NCI-H446 (cell line): ENCODE measurements around the gene ZNF778.
"Not testable (repeated sequence)": the region's sequence is repeated elsewhere in the genome, so short reads cannot be mapped to it uniquely, and the experiment has no call there.

Source experiments
- DNase-seq, 2 experiments: peaks; one replicate each; lab custom pipeline; 2025; lab: John Stamatoyannopoulos, UW

Gene ZNF778

GRCh38 chr16:89217138-89217387 is 440 bp upstream of the ZNF778 start:
- DNase-seq, result no peak

- DNase-seq, result no peak
Observed at GRCh38 chr16:89219365-89219764, 1.9 kb downstream of the ZNF778 start.

GRCh38 chr16:89221604-89222003 is 4.1 kb downstream of the ZNF778 start:
- no peak for DNase-seq

GRCh38 chr16:89222931-89223330 is 5.4 kb downstream of the ZNF778 start:
- DNase-seq, result no peak

- DNase-seq, result no peak
Observed at GRCh38 chr16:89224665-89225064, 7.2 kb downstream of the ZNF778 start.

GRCh38 chr16:89230255-89230654 is 12.8 kb downstream of the ZNF778 start:
- no peak for DNase-seq

- no peak for DNase-seq
Observed at GRCh38 chr16:89232107-89232506, 14.6 kb downstream of the ZNF778 start.

GRCh38 chr16:89233678-89234490 is 16.4 kb downstream of the ZNF778 start:
- no peak for DNase-seq

- DNase-seq, result no peak
Observed at GRCh38 chr16:89237733-89238132, 20.2 kb downstream of the ZNF778 start.

GRCh38 chr16:89241187-89242007 is 23.9 kb downstream of the ZNF778 start:
- DNase-seq, result peak in 1 of 2 experiments; percentile 42

GRCh38 chr16:89242795-89243200 is 25.3 kb downstream of the ZNF778 start:
- no peak for DNase-seq

- DNase-seq, result no peak
Observed at GRCh38 chr16:89243664-89244063, 26.2 kb downstream of the ZNF778 start.

GRCh38 chr16:89244264-89244663 is 26.8 kb downstream of the ZNF778 start:
- not testable (repeated sequence) for DNase-seq

GRCh38 chr16:89244754-89245153 is 27.3 kb downstream of the ZNF778 start:
- DNase-seq, result no peak

- no peak for DNase-seq
Observed at GRCh38 chr16:89246383-89246902, 28.9 kb downstream of the ZNF778 start.

- DNase-seq, result peak in 1 of 2 experiments; percentile 75
Observed at GRCh38 chr16:89246903-89247733, 29.6 kb downstream of the ZNF778 start.

- not testable (repeated sequence) for DNase-seq
Observed at GRCh38 chr16:89247734-89248075, 30.2 kb downstream of the ZNF778 start.

- no peak for DNase-seq
Observed at GRCh38 chr16:89248196-89248982, 30.9 kb downstream of the ZNF778 start.

GRCh38 chr16:89253548-89254287 is 36.2 kb downstream of the ZNF778 start:
- no peak for DNase-seq

GRCh38 chr16:89256651-89257254 is 39.2 kb downstream of the ZNF778 start:
- DNase-seq, result peak in 1 of 2 experiments; percentile 33
